Measurements from ENCODE around the gene TMED6.

- no peak for TF ChIP-seq CTCF (IDR thresholded peaks at IDR 0.05; ENCODE audit: low read depth, low read length, poor library complexity, severe bottlenecking)
- no peak for TF ChIP-seq EZH2phosphoT487 (IDR thresholded peaks at IDR 0.05; ENCODE audit: borderline replicate concordance, low read length)
Measured at GRCh38 chr16:69298261-69298660, 53.3 kb downstream of the TMED6 start.

Data from DOHH2 (cell line).